CD1c-positive myeloid dendritic cell (primary cell): ENCODE data around the gene ST3GAL6.

Experiments used
- DNase-seq: peaks from one replicate; pipeline ENCODE4 v3.0.0-alpha.2; 2016; ENCODE audit errors: extremely low spot score

The ST3GAL6 gene

DNA sequence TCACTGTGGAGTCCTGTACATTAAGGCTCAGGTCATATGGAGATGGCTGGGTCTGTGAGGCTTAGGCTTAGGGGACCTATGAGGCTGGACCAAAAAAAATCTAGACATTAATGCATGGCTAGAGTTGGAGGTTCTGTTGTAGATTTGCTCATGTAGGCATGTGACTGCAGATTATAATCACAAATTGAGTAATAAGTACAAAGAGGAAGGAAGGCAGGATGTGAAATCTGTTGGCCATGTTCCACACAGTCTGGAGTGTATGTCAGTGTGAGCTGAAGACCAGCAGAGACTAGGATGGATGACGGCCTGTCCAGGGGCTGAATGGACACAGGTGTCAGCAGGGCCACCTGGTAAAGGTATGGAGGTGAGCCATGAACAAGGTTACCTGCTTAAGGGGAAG is at the start of gene ST3GAL6:
Gene ST3GAL6 (plus strand): TSS at position 265 of the 400 bp plus-strand sequence. CDS start 5,101 bp downstream, outside the sequence.
- DNase-seq = peak; percentile 87

- no peak for DNase-seq
Measured at GRCh38 chr3:98713984-98714383, 49.2 kb upstream of the ST3GAL6 start.

DNA sequence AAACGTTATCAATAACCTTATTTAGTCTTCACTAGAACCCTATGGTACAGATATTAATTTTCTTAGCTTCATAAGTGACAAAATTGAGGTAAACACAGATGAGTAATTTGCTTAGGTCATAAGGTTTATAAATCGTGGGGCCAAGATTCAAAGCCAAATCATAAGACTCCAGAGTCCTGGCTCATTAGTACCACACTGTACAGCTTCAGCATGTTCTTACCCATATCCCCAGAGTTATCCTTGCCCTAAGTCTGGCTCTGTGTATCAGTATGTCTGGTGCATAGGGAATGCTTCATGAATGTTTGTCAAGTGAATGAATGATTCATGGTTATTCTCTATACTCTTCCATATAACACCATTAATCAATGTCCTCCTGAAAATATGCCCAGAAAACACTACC is 45.6 kb upstream of the ST3GAL6 start:
- no peak for DNase-seq

- DNase-seq = no peak
Measured at GRCh38 chr3:98718730-98719129, 44.4 kb upstream of the ST3GAL6 start.

DNA sequence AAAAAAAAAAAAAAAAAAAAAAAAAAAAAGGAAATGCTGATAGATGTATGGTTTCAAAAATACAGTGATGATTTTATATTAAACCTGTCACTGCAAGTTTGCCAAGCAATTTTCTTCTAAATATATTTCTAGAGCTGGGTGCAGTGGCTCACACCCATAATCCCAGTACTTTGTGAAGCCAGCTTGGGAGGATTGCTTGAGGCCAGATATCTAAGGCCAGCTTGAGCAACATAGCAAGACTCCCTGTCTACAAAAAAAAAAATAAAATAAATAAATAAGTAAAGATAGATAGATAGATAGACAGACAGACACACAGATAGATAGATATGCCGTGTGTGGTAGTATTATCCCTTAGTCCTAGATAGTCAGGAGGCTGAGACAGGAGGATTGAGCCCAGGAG is 41.4 kb upstream of the ST3GAL6 start:
- DNase-seq = no peak

- DNase-seq = no peak
Measured at GRCh38 chr3:98722389-98722788, 40.8 kb upstream of the ST3GAL6 start.

DNA sequence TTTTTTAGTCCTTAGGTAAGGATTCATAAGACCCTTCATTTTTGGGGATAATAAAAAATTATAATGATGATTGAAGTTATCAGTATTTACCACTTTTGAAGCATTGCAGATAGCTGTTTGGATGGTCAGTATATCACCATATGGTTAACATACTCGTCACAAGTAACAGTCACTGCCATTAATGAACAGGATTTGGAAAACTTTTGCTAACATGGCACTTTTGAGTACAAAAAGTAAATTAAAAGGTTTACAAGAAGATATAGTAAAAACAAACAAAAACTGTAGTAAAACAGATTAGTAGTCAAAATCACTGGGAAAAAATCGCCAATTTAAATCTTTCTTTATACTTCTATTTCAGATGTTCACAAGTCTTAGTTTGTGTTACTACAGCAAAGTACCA is 37.8 kb upstream of the ST3GAL6 start:
- no peak for DNase-seq

DNA sequence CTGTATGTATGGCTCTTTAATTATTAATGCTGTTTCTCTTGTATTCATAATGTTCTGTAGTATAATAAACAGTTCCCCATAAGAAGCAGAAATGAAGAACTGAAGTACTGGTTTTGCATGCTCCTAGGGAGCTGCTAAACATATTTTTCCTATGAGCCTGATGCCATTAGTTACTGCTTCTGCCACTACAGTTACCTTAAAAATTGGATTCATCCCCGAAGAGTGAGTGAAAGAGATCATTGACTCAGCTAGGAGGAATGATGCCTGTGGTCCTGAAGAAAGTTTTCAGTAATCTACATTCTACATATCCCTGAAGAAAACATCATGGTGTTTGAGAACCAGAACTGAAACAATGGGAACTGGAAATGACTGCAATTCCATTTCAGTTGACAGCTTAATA is 37.1 kb upstream of the ST3GAL6 start:
- DNase-seq = peak; percentile 22

DNA sequence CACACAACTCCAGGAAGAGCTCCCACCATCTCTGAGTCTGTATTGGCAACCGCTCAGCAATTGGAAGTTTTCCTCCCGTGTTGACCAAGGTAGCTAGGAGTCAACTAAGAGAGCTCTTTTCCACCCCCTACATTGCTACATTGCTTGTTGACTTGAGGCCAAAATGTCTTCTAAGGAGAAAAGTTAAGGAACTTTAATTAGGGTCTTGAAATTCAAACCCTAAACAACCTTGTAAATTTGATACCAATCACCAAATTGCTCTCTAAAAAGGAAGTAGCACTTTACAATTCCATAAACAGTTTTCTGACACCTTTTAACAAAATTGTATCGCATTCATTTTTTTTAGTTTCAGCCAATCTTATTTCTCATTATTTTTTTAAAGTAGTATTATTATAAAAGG is 35.5 kb upstream of the ST3GAL6 start:
- DNase-seq = no peak

DNA sequence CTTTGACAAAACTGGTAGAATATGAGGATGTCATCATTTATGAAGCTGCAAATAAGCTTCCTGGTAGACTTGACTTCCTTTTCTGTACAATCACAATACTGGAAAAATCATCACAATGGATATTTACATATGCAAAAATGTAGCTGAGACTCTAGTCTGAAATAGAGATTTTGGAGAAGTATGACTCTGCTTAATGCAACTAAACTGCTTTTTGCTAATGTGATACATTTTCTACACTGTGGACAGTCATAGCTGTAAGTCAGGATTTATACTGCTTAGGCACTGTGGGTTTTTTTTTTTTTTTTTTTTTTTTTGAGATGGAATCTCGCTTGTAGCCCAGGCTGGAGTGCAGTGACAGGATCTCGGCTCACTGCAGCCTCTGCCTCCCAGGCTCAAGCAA is 34.5 kb upstream of the ST3GAL6 start:
- peak; percentile 59 for DNase-seq

GRCh38 chr3:98730338-98730737 is 32.8 kb upstream of the ST3GAL6 start:
- peak; percentile 92 for DNase-seq

- peak; percentile 59 for DNase-seq
Measured at GRCh38 chr3:98730886-98731537, 32.1 kb upstream of the ST3GAL6 start.

- no peak for DNase-seq
Measured at GRCh38 chr3:98731720-98732285, 31.3 kb upstream of the ST3GAL6 start.

DNA sequence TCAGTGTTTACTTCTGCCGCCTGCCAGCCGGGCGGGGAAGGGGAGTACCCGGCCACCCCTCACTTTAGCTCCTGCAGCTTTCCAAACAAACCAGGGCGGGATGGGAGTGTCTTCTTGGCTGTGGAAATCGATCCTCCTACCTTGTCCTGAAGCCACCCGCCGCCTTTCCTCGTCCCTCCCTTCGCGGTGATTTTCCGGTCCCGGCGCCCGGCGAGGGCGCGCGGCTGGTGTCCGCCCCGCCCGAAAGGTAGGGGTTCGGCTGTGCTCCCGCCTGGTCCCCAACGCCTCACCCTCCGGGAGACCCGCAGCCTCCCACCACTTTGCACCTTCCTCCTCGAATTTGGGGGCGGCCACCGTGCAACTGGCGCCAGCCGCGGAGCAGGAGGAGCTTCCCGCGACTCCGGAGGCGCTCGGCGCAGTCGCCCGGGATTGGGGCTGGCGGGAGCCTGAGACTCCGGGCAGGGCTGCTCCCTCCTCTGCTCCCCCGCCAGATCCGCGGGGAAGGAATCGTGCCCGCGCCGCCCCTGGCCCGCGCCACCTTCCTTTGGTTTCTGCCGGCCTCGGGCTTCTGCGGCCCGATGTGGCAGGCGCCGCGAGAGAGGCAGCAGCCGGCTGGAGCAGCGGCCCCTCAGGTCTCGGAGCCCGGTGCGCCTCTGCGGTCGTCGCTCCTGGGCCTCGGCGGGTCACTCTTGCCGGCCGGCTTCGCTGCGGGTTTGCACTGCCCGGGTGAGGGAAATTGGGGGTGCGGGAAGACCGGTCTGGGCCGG is 30.7 kb upstream of the ST3GAL6 start:
- DNase-seq = peak; percentile 57

- DNase-seq = peak; percentile 23
Measured at GRCh38 chr3:98733053-98733811, 29.9 kb upstream of the ST3GAL6 start.

GRCh38 chr3:98733812-98734281 is 29.3 kb upstream of the ST3GAL6 start:
- peak; percentile 70 for DNase-seq

DNA sequence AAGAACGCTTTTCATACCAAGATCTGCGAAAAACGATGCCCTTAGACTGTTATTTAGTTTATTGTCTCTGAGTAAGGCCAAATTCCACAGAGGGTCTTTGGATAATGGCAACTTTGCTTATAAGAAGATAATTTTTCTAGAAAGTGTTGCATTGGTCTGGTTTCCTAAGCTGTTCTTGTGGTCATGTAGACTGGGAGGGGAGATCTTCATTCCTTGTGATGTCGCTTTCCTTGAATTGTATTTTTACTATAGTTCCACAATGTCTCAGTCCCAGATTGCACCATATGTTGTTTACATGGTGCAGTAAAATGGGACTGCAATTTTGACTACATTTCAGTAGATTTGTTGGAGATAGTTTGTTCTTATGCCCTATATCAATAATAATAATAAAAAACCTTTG is 28.8 kb upstream of the ST3GAL6 start:
- peak; percentile 19 for DNase-seq

GRCh38 chr3:98734735-98735134 is 28.4 kb upstream of the ST3GAL6 start:
- DNase-seq = no peak

DNA sequence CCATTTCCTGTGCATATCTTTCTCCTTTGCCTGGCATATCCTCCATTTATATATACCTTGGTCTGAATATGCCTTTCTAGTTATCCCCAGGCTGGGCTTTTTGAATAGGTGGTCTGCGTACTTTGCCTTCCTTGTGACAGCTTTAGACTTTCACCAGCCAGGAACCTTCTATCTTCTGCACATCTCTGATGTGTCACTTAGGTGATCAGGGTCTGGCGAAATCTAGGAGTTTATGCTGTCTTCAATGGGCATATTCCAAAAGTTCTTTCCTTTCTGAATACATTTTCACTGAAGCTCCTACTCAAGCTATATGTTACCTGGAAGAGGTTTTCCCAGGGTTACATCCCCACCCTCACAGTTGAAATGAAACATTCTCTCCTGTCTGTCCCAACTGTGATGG is 27.8 kb upstream of the ST3GAL6 start:
- DNase-seq = no peak

- DNase-seq = no peak
Measured at GRCh38 chr3:98735761-98736269, 27.3 kb upstream of the ST3GAL6 start.

DNA sequence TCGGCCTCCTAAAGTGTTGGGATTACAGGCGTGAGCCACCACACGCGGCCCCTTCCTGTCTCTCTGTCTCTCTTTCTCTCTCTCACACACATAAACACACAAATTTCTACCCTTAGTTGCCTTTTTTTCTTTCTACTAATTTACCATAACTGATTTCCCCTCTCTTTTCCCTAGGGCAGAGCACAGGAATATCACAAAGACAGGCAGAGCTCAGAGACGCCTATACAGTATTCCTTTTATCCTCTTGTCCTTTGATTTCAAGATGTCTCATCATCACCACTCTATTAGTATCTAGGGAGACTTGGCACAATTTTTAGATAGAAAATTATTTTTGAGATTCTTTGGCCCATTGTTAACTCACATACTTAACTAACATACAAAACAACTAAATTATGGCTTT is 25.8 kb upstream of the ST3GAL6 start:
- DNase-seq = no peak

DNA sequence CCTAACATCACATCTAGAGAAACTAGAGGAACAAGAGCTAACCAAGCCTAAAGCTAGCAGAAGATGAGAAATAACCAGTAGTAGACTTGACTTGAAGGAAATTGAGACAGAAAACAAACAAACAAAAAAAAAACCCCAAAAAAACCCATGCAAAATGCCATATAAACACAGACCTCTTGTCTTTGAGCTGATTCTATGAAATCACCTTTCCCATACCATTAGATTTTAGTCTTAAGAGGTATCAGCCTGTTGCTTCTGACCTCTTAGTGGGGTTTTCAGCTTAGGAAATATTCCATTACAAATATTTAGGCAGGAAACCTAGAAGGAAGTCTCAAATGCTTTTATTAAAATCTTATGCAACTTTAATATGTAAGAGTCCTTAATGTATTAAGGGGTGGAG is 23.9 kb upstream of the ST3GAL6 start:
- no peak for DNase-seq
